ENCODE results near the gene TNFRSF25. TPM values are rescaled to one million over a fixed set of nuclear protein-coding genes. Genes with fewer than 3 reads are reported as not detected.

TNFRSF25 gene
- total RNA-seq, 2 donors from 2014 or later: 33.1 to 87.1 TPM

DNA sequence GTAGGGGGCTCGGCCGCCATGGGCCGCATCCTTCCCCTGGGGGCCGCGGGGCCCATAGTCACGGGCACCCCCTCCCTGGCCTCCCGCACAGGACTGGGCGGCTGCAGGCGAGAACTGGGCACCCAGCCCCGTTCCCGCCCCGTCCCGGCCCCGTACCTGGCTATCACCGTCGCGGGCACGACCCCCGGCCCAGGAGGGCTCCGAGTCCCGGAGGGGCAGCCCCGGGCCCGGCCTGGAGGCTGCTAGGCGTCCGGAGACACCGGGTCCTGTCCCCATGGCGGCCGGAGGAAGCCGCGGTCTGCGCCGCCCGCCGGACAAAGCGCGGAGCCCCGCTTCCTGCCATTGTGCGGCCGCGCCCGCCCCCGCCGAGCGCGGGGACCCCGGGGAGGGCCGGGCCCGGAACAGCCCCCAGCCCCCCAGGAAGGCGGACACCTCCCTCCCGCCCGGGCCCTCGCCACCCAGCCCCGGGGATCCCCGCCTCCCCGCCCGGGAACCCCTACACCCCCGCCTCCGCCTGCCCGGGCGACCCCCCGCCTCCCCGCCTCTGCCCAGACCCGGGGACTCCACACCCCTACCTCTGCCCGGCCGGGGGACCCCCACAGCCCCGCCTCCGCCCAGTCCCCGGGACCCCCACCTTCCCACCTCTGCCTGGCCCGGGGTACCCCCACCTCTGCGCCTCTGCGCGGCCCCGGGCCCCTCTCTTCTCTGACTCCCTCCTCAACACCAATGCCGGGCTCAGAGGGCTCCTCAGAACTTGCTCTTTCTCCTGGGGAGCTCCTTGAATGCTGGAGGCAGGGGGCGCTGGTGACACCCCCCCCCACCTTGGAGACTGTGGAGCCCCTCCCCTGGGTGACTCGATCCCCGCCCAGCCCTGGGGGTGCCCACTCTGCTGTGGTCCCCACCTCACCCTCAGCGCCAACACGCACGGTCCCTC is 19.5 kb upstream of the TNFRSF25 start:
- Histone ChIP-seq H3K4me1 (peaks cover 13% of the 10 kb centered on the region), H3K27me3 (no peaks in the 10 kb centered on the region), H3K36me3 (no peaks in the 10 kb centered on the region), H3K27ac (no peak overlapping the region), H3K9ac (ENCODE audit: low read depth in 2 of 2, low read length in 2 of 2) (peak overlapping the region; percentile 27 to 34), H3K4me3 (peak overlapping the region; percentile 46), H3K9me3 (no peaks in the 10 kb centered on the region)
- no peak for DNase-seq
- TF ChIP-seq, protein P1, sequence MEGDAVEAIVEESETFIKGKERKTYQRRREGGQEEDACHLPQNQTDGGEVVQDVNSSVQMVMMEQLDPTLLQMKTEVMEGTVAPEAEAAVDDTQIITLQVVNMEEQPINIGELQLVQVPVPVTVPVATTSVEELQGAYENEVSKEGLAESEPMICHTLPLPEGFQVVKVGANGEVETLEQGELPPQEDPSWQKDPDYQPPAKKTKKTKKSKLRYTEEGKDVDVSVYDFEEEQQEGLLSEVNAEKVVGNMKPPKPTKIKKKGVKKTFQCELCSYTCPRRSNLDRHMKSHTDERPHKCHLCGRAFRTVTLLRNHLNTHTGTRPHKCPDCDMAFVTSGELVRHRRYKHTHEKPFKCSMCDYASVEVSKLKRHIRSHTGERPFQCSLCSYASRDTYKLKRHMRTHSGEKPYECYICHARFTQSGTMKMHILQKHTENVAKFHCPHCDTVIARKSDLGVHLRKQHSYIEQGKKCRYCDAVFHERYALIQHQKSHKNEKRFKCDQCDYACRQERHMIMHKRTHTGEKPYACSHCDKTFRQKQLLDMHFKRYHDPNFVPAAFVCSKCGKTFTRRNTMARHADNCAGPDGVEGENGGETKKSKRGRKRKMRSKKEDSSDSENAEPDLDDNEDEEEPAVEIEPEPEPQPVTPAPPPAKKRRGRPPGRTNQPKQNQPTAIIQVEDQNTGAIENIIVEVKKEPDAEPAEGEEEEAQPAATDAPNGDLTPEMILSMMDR (IDR thresholded peaks at IDR 0.05): no peak
- intact Hi-C loops (cut with DNase I): loop anchor here (5.0 kb wide), 1 partner anchor 162 kb away; no protein-coding TSS in a partner anchor

DNA sequence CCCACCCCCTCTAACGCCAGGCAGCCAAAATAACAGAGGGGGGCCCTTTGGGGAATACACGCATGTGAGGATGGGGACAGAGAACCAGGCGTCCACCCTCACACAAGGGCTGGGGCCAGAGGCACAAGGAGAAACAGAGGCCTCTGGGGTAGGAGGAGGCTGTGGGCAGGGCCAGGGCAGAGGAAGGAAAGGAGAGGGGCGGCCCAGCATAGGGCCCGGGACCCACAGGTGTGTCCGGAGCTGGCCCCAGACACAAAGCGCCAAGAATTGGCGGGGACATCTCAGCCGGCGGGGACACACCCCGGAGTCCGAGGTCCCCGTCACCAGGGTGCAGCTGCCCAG is 18.8 kb upstream of the TNFRSF25 start:
- TF ChIP-seq, protein P1 (IDR thresholded peaks at IDR 0.05): no peak
- no peaks in the 10 kb centered on the region for H3K36me3 ChIP-seq
- no peaks in the 10 kb centered on the region for H3K27me3 ChIP-seq
- intact Hi-C loops (cut with DNase I): loop anchor here (5.0 kb wide), 1 partner anchor 163 kb away; no protein-coding TSS in a partner anchor
- H3K9me3 ChIP-seq: no peaks in the 10 kb centered on the region
- no peak overlapping the region for H3K27ac ChIP-seq
- peak overlapping the region; percentile 46 for H3K4me3 ChIP-seq
- peak overlapping the region; percentile 27 to 34 for H3K9ac ChIP-seq (ENCODE audit: low read depth in 2 of 2, low read length in 2 of 2)
- H3K4me1 ChIP-seq: peaks cover 13% of the 10 kb centered on the region
- no peak for DNase-seq

DNA sequence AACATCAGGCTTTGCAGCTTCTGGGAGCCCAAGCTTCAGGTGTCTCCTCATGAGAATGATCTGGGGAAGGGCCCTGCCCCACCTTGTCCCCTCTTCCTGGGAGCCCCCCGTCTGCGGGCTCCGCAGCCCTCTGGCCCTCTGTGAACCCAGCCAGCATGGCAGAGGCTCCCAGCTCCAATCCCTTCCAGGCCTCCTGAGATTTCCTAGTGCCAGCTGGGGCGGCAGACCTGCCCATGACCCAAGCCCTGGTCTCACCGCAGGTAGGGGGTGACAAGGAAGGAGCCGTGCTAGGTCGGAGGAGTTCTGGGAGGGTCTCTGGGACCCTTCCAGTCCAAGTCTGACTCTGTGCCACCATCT is 17.8 kb upstream of the TNFRSF25 start:
- TF ChIP-seq, protein P1 (IDR thresholded peaks at IDR 0.05): no peak
- H3K36me3 ChIP-seq: no peaks in the 10 kb centered on the region
- intact Hi-C loops (cut with DNase I): no loop called here
- no peaks in the 10 kb centered on the region for H3K27me3 ChIP-seq
- no peak overlapping the region for H3K4me3 ChIP-seq
- H3K9ac ChIP-seq (ENCODE audit: low read depth in 2 of 2, low read length in 2 of 2): peak overlapping the region in 1 of 2 donors; percentile 21
- H3K4me1 ChIP-seq: peaks cover 13% of the 10 kb centered on the region
- no peaks in the 10 kb centered on the region for H3K9me3 ChIP-seq
- DNase-seq: no peak
- peak overlapping the region; percentile 47 for H3K27ac ChIP-seq

DNA sequence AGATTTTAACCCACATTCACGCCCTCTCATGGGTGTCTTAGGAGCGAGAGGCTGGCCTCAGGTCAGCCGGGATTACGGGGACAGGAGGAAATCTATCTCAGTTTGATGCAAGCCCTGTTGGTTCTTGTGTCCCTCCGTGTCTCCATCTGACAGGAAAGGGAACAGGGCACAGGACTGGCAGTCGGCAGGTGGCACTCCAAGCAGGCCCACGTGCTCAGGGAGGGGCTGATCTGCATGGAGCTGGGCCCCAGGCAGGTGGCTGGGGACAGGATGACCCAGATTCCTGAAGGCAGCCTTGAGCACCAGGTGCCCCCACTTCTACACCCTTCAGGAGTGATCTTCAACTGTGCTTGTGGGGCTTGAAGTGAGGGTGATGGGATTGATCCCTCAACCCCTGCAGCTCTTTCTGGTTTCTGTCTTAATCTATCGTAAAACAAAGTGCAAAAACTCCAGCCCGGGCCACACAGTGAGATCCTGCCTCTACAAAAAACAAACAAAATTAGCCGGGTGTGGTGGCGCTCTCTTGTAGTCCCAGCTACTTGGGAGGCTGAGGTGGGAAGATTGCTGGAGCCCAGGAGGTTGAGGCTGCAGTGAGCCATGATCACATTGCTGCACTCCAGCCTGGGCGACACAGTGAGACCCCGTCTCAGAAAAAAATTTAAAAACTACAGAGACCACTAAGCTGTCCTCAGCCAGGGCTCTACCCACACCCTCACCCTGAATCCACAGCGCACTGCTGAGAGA is 17.2 kb upstream of the TNFRSF25 start:
- H3K9me3 ChIP-seq: no peaks in the 10 kb centered on the region
- intact Hi-C loops (cut with DNase I): no loop called here
- H3K36me3 ChIP-seq: no peaks in the 10 kb centered on the region
- H3K9ac ChIP-seq (ENCODE audit: low read depth in 2 of 2, low read length in 2 of 2): peak overlapping the region in 1 of 2 donors; percentile 21
- H3K4me3 ChIP-seq: no peak overlapping the region
- H3K4me1 ChIP-seq: peaks cover 13% of the 10 kb centered on the region
- peak; percentile 83 for DNase-seq
- TF ChIP-seq, protein P1 (IDR thresholded peaks at IDR 0.05): no peak
- peak overlapping the region; percentile 47 for H3K27ac ChIP-seq
- no peaks in the 10 kb centered on the region for H3K27me3 ChIP-seq

DNA sequence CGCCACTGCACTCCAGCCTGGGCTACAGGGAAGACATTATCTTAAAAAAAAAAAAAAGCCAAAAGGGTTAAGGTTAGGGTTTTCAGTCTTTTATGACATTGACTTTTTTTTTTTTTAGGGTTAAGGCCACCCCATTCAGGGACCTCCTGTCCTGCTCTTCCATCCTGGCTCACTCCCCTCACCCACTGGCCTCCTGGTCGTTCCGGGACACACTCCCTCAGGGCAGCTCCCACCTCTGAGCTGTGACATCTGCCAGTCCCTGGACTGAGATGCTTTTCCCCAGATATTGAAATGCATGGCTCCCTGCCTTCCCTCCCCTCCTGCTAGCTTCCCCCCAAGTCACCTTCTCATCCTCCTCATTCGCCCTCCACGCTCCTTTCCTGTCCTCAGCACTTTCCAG is 15.8 kb upstream of the TNFRSF25 start:
- no peaks in the 10 kb centered on the region for H3K9me3 ChIP-seq
- H3K36me3 ChIP-seq: no peaks in the 10 kb centered on the region
- DNase-seq: peak; percentile 18
- H3K27me3 ChIP-seq: no peaks in the 10 kb centered on the region
- TF ChIP-seq, protein P1 (IDR thresholded peaks at IDR 0.05): no peak
- intact Hi-C loops (cut with DNase I): no loop called here
- no peak overlapping the region for H3K9ac ChIP-seq (ENCODE audit: low read depth in 2 of 2, low read length in 2 of 2)
- H3K4me1 ChIP-seq: peaks cover 16% of the 10 kb centered on the region
- H3K4me3 ChIP-seq: no peak overlapping the region
- no peak overlapping the region for H3K27ac ChIP-seq
